SK-N-SH (cell line): ENCODE results near the gene ORC1. TPM values are rescaled to one million over a fixed set of nuclear protein-coding genes. Genes with fewer than 3 reads are reported as not detected.

Experiments
- CTCF ChIA-PET: fragments of 300-600, 350-600 bp; formaldehyde crosslinking; extraction: SDS; loops from one replicate; lab custom pipeline; 2021; lab: Yijun Ruan, JAX
- POLR2A ChIA-PET: fragments of 350-600 bp; sonication (Branson Sonifier 250); formaldehyde crosslinking; extraction: SDS; loops from one replicate; lab custom pipeline; 2020; ENCODE audit warnings: antibody characterized with exemption, inconsistent platforms; lab: Yijun Ruan, JAX
- DNase-seq: peaks from one replicate; pipeline ENCODE4 v3.0.0; 2012
- H2AFZ ChIP-seq: fragments of 200-600 bp; sonication (generic); 2 replicates; pipeline ENCODE4 v1.8.1; 2016; ENCODE audit warnings: antibody characterized with exemption, mild to moderate bottlenecking, low read depth
- H3F3A ChIP-seq: fragments of 200-600 bp; sonication (generic); replicated peaks from 2 replicates; pipeline ENCODE3; 2016; ENCODE audit warnings: antibody characterized with exemption, mild to moderate bottlenecking; ENCODE audit not compliant: insufficient read depth
- H3K27ac ChIP-seq, 2 experiments: fragments of 200-500 bp in 1 of 2; fragments of 200-600 bp in 1 of 2; sonication (Bioruptor generic) in 1 of 2; sonication (generic), shearing (Covaris generic) in 1 of 2; 2 replicates each; pipeline versions ENCODE4 v1.5.1 to v1.6.1; 2014 to 2016; ENCODE audit warnings: low read depth in 2 of 2, inconsistent platforms in 1 of 2, low read length in 1 of 2, mild to moderate bottlenecking in 1 of 2, mixed read lengths in 1 of 2
- H3K27me3 ChIP-seq: fragments of 200-600 bp; sonication (generic), shearing (Covaris generic); 2 replicates; pipeline ENCODE4 v1.6.1; 2016; ENCODE audit warnings: mixed run types; ENCODE audit not compliant: insufficient read depth
- H3K36me3 ChIP-seq, 2 experiments: fragments of 200-500 bp in 1 of 2; fragments of 200-600 bp in 1 of 2; sonication (Bioruptor generic) in 1 of 2; sonication (generic) in 1 of 2; replicated peaks in 1 of 2; 2 replicates each; pipeline versions ENCODE3 to v1.5.1; 2014 to 2016; ENCODE audit warnings: low read length in 1 of 2, mild to moderate bottlenecking in 1 of 2; ENCODE audit not compliant: insufficient read depth in 2 of 2, control insufficient read depth in 1 of 2
- H3K4me1 ChIP-seq, 2 experiments: fragments of 200-500 bp in 1 of 2; fragments of 200-600 bp in 1 of 2; sonication (Bioruptor generic) in 1 of 2; sonication (generic), shearing (Covaris generic) in 1 of 2; 2 replicates each; pipeline versions ENCODE4 v1.5.1 to v1.6.1; 2014 to 2016; ENCODE audit warnings: low read depth in 1 of 2, low read length in 1 of 2, mixed run types in 1 of 2; ENCODE audit not compliant: insufficient read depth in 2 of 2, control insufficient read depth in 1 of 2
- H3K4me2 ChIP-seq: fragments of 200-600 bp; sonication (generic), shearing (Covaris generic); 2 replicates; pipeline ENCODE4 v1.6.1; 2017; ENCODE audit warnings: mixed run types
- H3K4me3 ChIP-seq, 2 experiments: fragments of 200-500 bp in 1 of 2; fragments of 200-600 bp in 1 of 2; sonication (Bioruptor generic) in 1 of 2; sonication (generic), shearing (Covaris generic) in 1 of 2; 2 replicates each; pipeline versions ENCODE4 v1.5.1 to v1.8.1; 2014 to 2016; ENCODE audit warnings: low read depth in 2 of 2, inconsistent platforms in 1 of 2, low read length in 1 of 2, mild to moderate bottlenecking in 1 of 2, mixed read lengths in 1 of 2, moderate library complexity in 1 of 2
- H3K79me2 ChIP-seq: fragments of 200-600 bp; sonication (generic); 2 replicates; pipeline ENCODE4 v1.8.1; 2017; ENCODE audit warnings: mild to moderate bottlenecking; ENCODE audit not compliant: insufficient read depth
- H3K9ac ChIP-seq: fragments of 200-600 bp; sonication (generic); 2 replicates; pipeline ENCODE4 v1.6.1; 2017; ENCODE audit warnings: mixed run types
- H3K9me2 ChIP-seq: fragments of 200-600 bp; sonication (generic); 2 replicates; pipeline ENCODE4 v1.6.1; 2017; ENCODE audit warnings: mixed run types
- H3K9me3 ChIP-seq: fragments of 200-600 bp; sonication (generic); 2 replicates; pipeline ENCODE4 v1.6.1; 2017; ENCODE audit warnings: mixed run types, mild to moderate bottlenecking, moderate library complexity
- H4K20me1 ChIP-seq: fragments of 200-600 bp; sonication (generic); 2 replicates; pipeline ENCODE4 v1.6.1; 2017; ENCODE audit warnings: mild to moderate bottlenecking, mixed run types; ENCODE audit not compliant: insufficient read depth
- CHD2 ChIP-seq: fragments of 150-350 bp; IDR thresholded peaks from 2 replicates; pipeline ENCODE4 v1.6.1; 2018; ENCODE audit warnings: low read length; ENCODE audit not compliant: partially characterized antibody
- ELF1 ChIP-seq: IDR thresholded peaks from 2 replicates; pipeline ENCODE4 v1.4.0; 2012
- EP300 ChIP-seq, 2 experiments: IDR thresholded peaks; 2 replicates each; pipeline versions ENCODE4 v1.4.0 to v1.6.1; 2012; ENCODE audit warnings: borderline replicate concordance in 1 of 2, low read depth in 1 of 2, low read length in 1 of 2
- EZH2phosphoT487 ChIP-seq: fragments of 200-600 bp; sonication (generic); IDR thresholded peaks from 2 replicates; pipeline ENCODE4 v1.6.1; 2017; ENCODE audit warnings: low read depth, mixed run types, mild to moderate bottlenecking, antibody characterized with exemption, moderate library complexity, borderline replicate concordance
- FOSL2 ChIP-seq: IDR thresholded peaks from 2 replicates; pipeline ENCODE4 v1.4.0; 2012; ENCODE audit warnings: low read depth, mild to moderate bottlenecking, moderate library complexity, borderline replicate concordance
- FOXJ3 ChIP-seq: sonication (generic); formaldehyde crosslinking; IDR thresholded peaks from 2 replicates; pipeline ENCODE4 v1.5.1; 2020; ENCODE audit warnings: mild to moderate bottlenecking, missing genetic modification reagents
- GABPA ChIP-seq: IDR thresholded peaks from 2 replicates; pipeline ENCODE4 v1.4.0; 2012; ENCODE audit warnings: low read depth, mild to moderate bottlenecking
- IRF3 ChIP-seq: fragments of 150-350 bp; IDR thresholded peaks from 2 replicates; pipeline ENCODE4 v1.6.1; 2016; ENCODE audit warnings: mild to moderate bottlenecking, low read depth, low read length
- MAX ChIP-seq: IDR thresholded peaks from 2 replicates; pipeline ENCODE4 v1.4.0; 2012; ENCODE audit warnings: low read depth
- MXI1 ChIP-seq: IDR thresholded peaks from 2 replicates; pipeline ENCODE4 v1.6.1; 2012; ENCODE audit warnings: mild to moderate bottlenecking, low read depth, low read length, improper control_type of control experiment
- NFIC ChIP-seq: IDR thresholded peaks from 2 replicates; pipeline ENCODE4 v1.4.0; 2012; ENCODE audit warnings: borderline replicate concordance
- RAD21 ChIP-seq: IDR thresholded peaks from 2 replicates; pipeline ENCODE4 v1.6.1; 2012; ENCODE audit warnings: mild to moderate bottlenecking, low read length
- REST ChIP-seq: IDR thresholded peaks from 2 replicates; pipeline ENCODE4 v1.6.1; 2012; ENCODE audit warnings: mild to moderate bottlenecking, low read depth, low read length, moderate library complexity
- RFX5 ChIP-seq: IDR thresholded peaks from 2 replicates; pipeline ENCODE4 v1.6.1; 2012; ENCODE audit warnings: mild to moderate bottlenecking, improper control_type of control experiment, low read length
- RXRA ChIP-seq: IDR thresholded peaks from 2 replicates; pipeline ENCODE4 v1.4.0; 2012; ENCODE audit warnings: low read depth, mild to moderate bottlenecking, borderline replicate concordance
- TCF12 ChIP-seq: IDR thresholded peaks from 2 replicates; pipeline ENCODE4 v1.4.0; 2012
- TEAD4 ChIP-seq: IDR thresholded peaks from 2 replicates; pipeline ENCODE4 v1.4.0; 2012; ENCODE audit warnings: mild to moderate bottlenecking, borderline replicate concordance; ENCODE audit not compliant: insufficient read depth
- USF2 ChIP-seq: fragments of 150-350 bp; IDR thresholded peaks from 2 replicates; pipeline ENCODE4 v1.6.1; 2017; ENCODE audit warnings: antibody characterized with exemption, low read length, low read depth, borderline replicate concordance
- ZBTB33 ChIP-seq: IDR thresholded peaks from 2 replicates; pipeline ENCODE4 v1.4.0; 2012; ENCODE audit warnings: low read depth, borderline replicate concordance
- WGBS: methylation state at CpG from one replicate; pipeline ENCODE4 v1.1.6; 2017; ENCODE audit warnings: low lambda C conversion rate; 5-methylcytosine and 5-hydroxymethylcytosine counted together
- polyA plus RNA-seq, 3 experiments: library from polyadenylated mRNA; depleted of rRNA; stranded (reverse); fragments of >200 nt; gene quantifications; 2 replicates each; pipeline ENCODE4 v1.2.3, GENCODE V29; 2012

Gene ORC1
- polyA plus RNA-seq, 1 of the 3 experiments (the other 2 are of a cell fraction), result 5.2 TPM

GRCh38 chr1:52435211-52435610 lies 31.0 kb upstream of the ORC1 start:
- Histone ChIP-seq H2AFZ (no peak overlapping the region), H3K27ac (no peak overlapping the region), H4K20me1 (no peaks in the 10 kb centered on the region), H3K9ac (no peak overlapping the region), H3K9me2 (no peaks in the 10 kb centered on the region), H3K36me3 (peaks cover 43 to 57% of the 10 kb centered on the region in 2 experiments), H3K4me3 (no peak overlapping the region), H3K4me2 (no peak overlapping the region), H3K9me3 (no peaks in the 10 kb centered on the region), H3K79me2 (no peaks in the 10 kb centered on the region), H3K4me1 (no peaks in the 10 kb centered on the region), H3K27me3 (no peaks in the 10 kb centered on the region), H3F3A (no peaks in the 10 kb centered on the region)
- CTCF ChIA-PET, result interaction anchor here (1.2 kb wide), 1 partner anchor 251 kb away, joined by 3 read pairs; no protein-coding TSS in a partner anchor
- DNase-seq, result no peak
- 100% methylated on average over 1 of the region's 1 CpG for WGBS
- POLR2A ChIA-PET, result no interaction called here
- no peak for TF ChIP-seq RAD21
- TF ChIP-seq CHD2, result no peak
- TF ChIP-seq MAX, result no peak
- no peak for TF ChIP-seq ZBTB33
- no peak for TF ChIP-seq RFX5
- no peak for TF ChIP-seq TEAD4
- no peak for TF ChIP-seq GABPA
- TF ChIP-seq TCF12, result no peak
- TF ChIP-seq IRF3, result no peak
- no peak for TF ChIP-seq FOXJ3
- no peak for TF ChIP-seq EP300 (IDR thresholded peaks at IDR 0.05; ENCODE audit: borderline replicate concordance in 1 of 2, low read depth in 1 of 2, low read length in 1 of 2)

DNA sequence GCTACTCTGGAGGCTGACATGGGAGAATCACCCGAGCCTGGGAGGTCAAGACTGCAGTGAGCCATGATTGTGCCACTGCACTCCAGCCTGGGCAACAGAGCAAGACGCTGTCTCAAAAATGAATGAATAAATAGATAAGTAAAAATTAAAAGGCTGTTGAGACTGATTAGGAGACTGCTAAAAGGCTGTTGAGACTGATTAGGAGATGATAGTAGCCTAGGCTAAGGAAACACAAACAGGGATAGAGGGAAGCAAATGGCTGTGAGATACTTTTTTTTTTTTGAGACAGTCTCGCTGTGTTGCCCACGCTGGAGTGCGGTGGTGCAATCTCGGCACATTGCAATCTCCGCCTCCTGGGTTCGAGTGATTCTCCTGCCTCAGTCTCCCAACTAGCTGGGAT lies 28.6 kb upstream of the ORC1 start:
- no peak for DNase-seq
- Histone ChIP-seq H2AFZ (no peak overlapping the region), H3F3A (no peaks in the 10 kb centered on the region), H3K9me2 (no peaks in the 10 kb centered on the region), H3K9ac (no peak overlapping the region), H3K27me3 (no peaks in the 10 kb centered on the region), H3K27ac (no peak overlapping the region), H3K79me2 (no peaks in the 10 kb centered on the region), H4K20me1 (no peaks in the 10 kb centered on the region), H3K4me3 (no peak overlapping the region), H3K4me1 (no peaks in the 10 kb centered on the region), H3K4me2 (no peak overlapping the region), H3K9me3 (no peaks in the 10 kb centered on the region), H3K36me3 (peaks cover 34 to 48% of the 10 kb centered on the region in 2 experiments)
- 98% methylated on average over 8 of the region's 8 CpGs for WGBS
- CTCF ChIA-PET, result no interaction called here
- POLR2A ChIA-PET, result no interaction called here
- TF ChIP-seq ZBTB33, result no peak
- TF ChIP-seq REST, result no peak
- no peak for TF ChIP-seq MXI1
- TF ChIP-seq FOSL2, result no peak
- TF ChIP-seq USF2, result no peak
- no peak for TF ChIP-seq EZH2phosphoT487
- TF ChIP-seq ELF1, result no peak
- no peak for TF ChIP-seq RXRA
- no peak for TF ChIP-seq NFIC
